C1 segment of cervical spinal cord (tissue), 14 donors: ENCODE data around the gene SHISA5.

Source experiments
- DNase-seq, 14 donors: peaks; one replicate each; lab custom pipeline; 2025; lab: John Stamatoyannopoulos, UW

SHISA5 gene

GRCh38 chr3:48431224-48432029, 72.5 kb downstream of the SHISA5 start:
- no peak for DNase-seq

- no peak for DNase-seq
Observed at GRCh38 chr3:48430708-48431101, 73.3 kb downstream of the SHISA5 start.

- DNase-seq = peak in 4 of 14 donors; percentile 25 to 61 (median 46)
Observed at GRCh38 chr3:48429960-48430707, 73.8 kb downstream of the SHISA5 start, which contains the start of gene PLXNB1. Gene PLXNB1 (minus strand): TSS chr3:48430086. CDS start chr3:48424611, 5,475 bp downstream.

GRCh38 chr3:48429317-48429959, 74.5 kb downstream of the SHISA5 start:
- peak in 13 of 14 donors; percentile 43 to 87 (median 69) for DNase-seq

GRCh38 chr3:48428572-48429316, 75.2 kb downstream of the SHISA5 start:
- DNase-seq = peak in 9 of 14 donors; percentile 40 to 84 (median 66)

- peak in 4 of 14 donors; percentile 34 to 66 (median 42) for DNase-seq
Observed at GRCh38 chr3:48428088-48428571, 75.8 kb downstream of the SHISA5 start.

- peak in 6 of 14 donors; percentile 12 to 56 (median 50) for DNase-seq
Observed at GRCh38 chr3:48427630-48427962, 76.4 kb downstream of the SHISA5 start.

- peak in 10 of 14 donors; percentile 29 to 80 (median 51) for DNase-seq
Observed at GRCh38 chr3:48426944-48427629, 76.9 kb downstream of the SHISA5 start.

GRCh38 chr3:48426401-48426909, 77.5 kb downstream of the SHISA5 start:
- DNase-seq = peak in 13 of 14 donors; percentile 54 to 95 (median 84)

- peak in 11 of 14 donors; percentile 4 to 70 (median 45) for DNase-seq
Observed at GRCh38 chr3:48425281-48425812, 78.6 kb downstream of the SHISA5 start.

GRCh38 chr3:48423883-48424695, 79.9 kb downstream of the SHISA5 start:
- peak in 5 of 14 donors; percentile 10 to 61 (median 48) for DNase-seq

- DNase-seq = peak in 5 of 14 donors; percentile 23 to 71 (median 48)
Observed at GRCh38 chr3:48423241-48423882, 80.6 kb downstream of the SHISA5 start.

- no peak for DNase-seq
Observed at GRCh38 chr3:48422681-48423080, 81.3 kb downstream of the SHISA5 start.

GRCh38 chr3:48422272-48422671, 81.7 kb downstream of the SHISA5 start:
- DNase-seq = no peak

GRCh38 chr3:48420561-48420960, 83.4 kb downstream of the SHISA5 start:
- no peak for DNase-seq

GRCh38 chr3:48419597-48419996, 84.4 kb downstream of the SHISA5 start:
- DNase-seq = no peak

GRCh38 chr3:48419149-48419548, 84.8 kb downstream of the SHISA5 start:
- no peak for DNase-seq

GRCh38 chr3:48418651-48419050, 85.3 kb downstream of the SHISA5 start:
- no peak for DNase-seq

- no peak for DNase-seq
Observed at GRCh38 chr3:48418140-48418539, 85.8 kb downstream of the SHISA5 start.
